SK-N-SH (cell line): ENCODE results near the gene LSS.
"Not testable (repeated sequence)": the region's sequence is repeated elsewhere in the genome, so short reads cannot be mapped to it uniquely, and the experiment has no call there.

Experiments used
- EP300 ChIP-seq, 2 experiments: IDR thresholded peaks; 2 replicates each; pipeline versions ENCODE4 v1.4.0 to v1.6.1; 2012; ENCODE audit warnings: borderline replicate concordance in 1 of 2, low read depth in 1 of 2, low read length in 1 of 2
- GABPA ChIP-seq: IDR thresholded peaks from 2 replicates; pipeline ENCODE4 v1.4.0; 2012; ENCODE audit warnings: low read depth, mild to moderate bottlenecking
- JUND ChIP-seq: IDR thresholded peaks from 2 replicates; pipeline ENCODE4 v1.4.0; 2012
- POLR2AphosphoS5 ChIP-seq: IDR thresholded peaks from 2 replicates; pipeline ENCODE4 v1.6.1; 2012; ENCODE audit warnings: low read depth, low read length
- SMC3 ChIP-seq: IDR thresholded peaks from 2 replicates; pipeline ENCODE4 v1.6.1; 2012; ENCODE audit warnings: low read depth, low read length, improper control_type of control experiment
- TF ChIP-seq, protein P1 (sequence below): fragments of 150-350 bp; IDR thresholded peaks from 2 replicates; pipeline ENCODE4 v1.6.1; 2016; ENCODE audit warnings: mild to moderate bottlenecking, low read depth, low read length
- TF ChIP-seq, protein P2 (sequence below): fragments of 200-600 bp; sonication (generic); IDR thresholded peaks from 2 replicates; pipeline ENCODE4 v1.6.1; 2017; ENCODE audit warnings: antibody characterized with exemption, mild to moderate bottlenecking, moderate library complexity

DNA sequence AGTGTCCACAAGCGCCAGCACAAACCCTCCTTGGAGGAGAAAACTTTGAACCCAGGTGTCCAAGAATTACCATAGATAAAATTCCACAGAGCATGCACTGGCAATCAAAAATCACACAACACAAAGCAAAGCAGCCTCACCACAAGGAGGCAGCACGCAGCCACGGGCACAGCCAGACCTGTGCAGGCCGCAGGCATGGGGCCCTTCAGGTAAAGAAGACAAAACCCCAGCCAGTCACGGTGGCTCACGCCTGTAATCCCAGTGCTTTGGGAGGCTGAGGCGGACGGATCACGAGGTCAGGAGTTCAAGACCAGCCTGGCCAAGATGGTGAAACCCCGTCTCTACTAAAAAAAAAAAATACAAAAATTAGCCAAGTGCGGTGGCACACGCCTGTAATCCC lies 81.1 kb downstream of the LSS start:
- not testable (repeated sequence) for TF ChIP-seq GABPA; JUND; EP300 (IDR thresholded peaks at IDR 0.05; ENCODE audit: borderline replicate concordance in 1 of 2, low read depth in 1 of 2, low read length in 1 of 2); POLR2AphosphoS5
- peak; percentile 62 for TF ChIP-seq SMC3
- TF ChIP-seq, protein P1, sequence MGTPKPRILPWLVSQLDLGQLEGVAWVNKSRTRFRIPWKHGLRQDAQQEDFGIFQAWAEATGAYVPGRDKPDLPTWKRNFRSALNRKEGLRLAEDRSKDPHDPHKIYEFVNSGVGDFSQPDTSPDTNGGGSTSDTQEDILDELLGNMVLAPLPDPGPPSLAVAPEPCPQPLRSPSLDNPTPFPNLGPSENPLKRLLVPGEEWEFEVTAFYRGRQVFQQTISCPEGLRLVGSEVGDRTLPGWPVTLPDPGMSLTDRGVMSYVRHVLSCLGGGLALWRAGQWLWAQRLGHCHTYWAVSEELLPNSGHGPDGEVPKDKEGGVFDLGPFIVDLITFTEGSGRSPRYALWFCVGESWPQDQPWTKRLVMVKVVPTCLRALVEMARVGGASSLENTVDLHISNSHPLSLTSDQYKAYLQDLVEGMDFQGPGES: not testable (repeated sequence)
- TF ChIP-seq, protein P2, sequence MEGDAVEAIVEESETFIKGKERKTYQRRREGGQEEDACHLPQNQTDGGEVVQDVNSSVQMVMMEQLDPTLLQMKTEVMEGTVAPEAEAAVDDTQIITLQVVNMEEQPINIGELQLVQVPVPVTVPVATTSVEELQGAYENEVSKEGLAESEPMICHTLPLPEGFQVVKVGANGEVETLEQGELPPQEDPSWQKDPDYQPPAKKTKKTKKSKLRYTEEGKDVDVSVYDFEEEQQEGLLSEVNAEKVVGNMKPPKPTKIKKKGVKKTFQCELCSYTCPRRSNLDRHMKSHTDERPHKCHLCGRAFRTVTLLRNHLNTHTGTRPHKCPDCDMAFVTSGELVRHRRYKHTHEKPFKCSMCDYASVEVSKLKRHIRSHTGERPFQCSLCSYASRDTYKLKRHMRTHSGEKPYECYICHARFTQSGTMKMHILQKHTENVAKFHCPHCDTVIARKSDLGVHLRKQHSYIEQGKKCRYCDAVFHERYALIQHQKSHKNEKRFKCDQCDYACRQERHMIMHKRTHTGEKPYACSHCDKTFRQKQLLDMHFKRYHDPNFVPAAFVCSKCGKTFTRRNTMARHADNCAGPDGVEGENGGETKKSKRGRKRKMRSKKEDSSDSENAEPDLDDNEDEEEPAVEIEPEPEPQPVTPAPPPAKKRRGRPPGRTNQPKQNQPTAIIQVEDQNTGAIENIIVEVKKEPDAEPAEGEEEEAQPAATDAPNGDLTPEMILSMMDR: peak; percentile 66
